Fibroblast of the aortic adventitia (primary cell): ENCODE measurements around the gene SDC3. TPM values are rescaled to one million over a fixed set of nuclear protein-coding genes. Genes with fewer than 3 reads are reported as not detected.

Experiments used
- DNase-seq: peaks from one replicate; pipeline ENCODE4 v3.0.0-alpha.2; 2010; ENCODE audit warnings: low read depth
- H3K4me3 ChIP-seq: 2 replicates; pipeline ENCODE4 v1.5.1; 2011; ENCODE audit warnings: low read depth, mild to moderate bottlenecking, control low read depth, low read length, moderate library complexity
- total RNA-seq: library from RNA; depleted of rRNA; stranded (reverse); fragments of >200 nt; gene quantifications from 2 replicates; pipeline ENCODE4 v1.2.3, GENCODE V29; 2012; ENCODE audit warnings: low replicate concordance
- TF ChIP-seq, protein P1 (sequence below): IDR thresholded peaks from 2 replicates; pipeline ENCODE4 v1.5.1; 2011; ENCODE audit warnings: mild to moderate bottlenecking, low read length, control low read depth, inconsistent platforms; ENCODE audit not compliant: insufficient read depth

SDC3 gene
- total RNA-seq, 1 donor = 47.5 TPM

DNA sequence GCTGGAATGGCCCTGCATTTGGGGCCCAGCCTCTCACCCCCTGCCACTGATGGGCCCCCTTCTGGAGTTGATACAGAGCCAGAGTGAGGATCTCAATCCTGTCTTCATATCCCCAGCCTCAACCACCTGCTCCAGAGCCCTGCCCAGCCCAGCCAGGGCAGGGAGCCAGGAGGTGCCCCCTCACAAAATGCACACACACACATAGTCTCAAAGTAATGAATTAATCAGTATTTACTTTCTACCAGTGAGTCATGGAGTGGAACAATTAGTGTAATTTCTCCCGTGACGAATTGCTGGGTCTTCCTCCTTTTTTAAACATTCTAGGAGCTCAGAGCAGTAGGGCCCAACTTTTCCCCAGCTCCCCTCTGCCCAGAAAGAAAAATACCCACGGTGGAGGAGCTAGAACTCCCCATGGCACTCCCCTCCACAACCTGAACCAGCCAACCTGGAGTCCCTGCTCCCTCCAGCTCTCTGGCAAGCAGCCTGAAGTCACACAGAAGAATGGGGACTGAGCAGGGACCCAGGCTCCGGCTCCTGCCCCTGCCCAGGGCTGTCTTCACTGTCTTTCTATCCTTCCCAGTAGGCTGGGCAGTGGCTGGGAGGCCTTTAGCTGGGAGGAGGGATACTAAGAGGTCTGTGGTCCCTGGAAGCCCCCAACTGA is 29.3 kb downstream of the SDC3 start:
- no peak overlapping the region for H3K4me3 ChIP-seq
- DNase-seq = no peak
- TF ChIP-seq, protein P1, sequence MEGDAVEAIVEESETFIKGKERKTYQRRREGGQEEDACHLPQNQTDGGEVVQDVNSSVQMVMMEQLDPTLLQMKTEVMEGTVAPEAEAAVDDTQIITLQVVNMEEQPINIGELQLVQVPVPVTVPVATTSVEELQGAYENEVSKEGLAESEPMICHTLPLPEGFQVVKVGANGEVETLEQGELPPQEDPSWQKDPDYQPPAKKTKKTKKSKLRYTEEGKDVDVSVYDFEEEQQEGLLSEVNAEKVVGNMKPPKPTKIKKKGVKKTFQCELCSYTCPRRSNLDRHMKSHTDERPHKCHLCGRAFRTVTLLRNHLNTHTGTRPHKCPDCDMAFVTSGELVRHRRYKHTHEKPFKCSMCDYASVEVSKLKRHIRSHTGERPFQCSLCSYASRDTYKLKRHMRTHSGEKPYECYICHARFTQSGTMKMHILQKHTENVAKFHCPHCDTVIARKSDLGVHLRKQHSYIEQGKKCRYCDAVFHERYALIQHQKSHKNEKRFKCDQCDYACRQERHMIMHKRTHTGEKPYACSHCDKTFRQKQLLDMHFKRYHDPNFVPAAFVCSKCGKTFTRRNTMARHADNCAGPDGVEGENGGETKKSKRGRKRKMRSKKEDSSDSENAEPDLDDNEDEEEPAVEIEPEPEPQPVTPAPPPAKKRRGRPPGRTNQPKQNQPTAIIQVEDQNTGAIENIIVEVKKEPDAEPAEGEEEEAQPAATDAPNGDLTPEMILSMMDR = no peak

DNA sequence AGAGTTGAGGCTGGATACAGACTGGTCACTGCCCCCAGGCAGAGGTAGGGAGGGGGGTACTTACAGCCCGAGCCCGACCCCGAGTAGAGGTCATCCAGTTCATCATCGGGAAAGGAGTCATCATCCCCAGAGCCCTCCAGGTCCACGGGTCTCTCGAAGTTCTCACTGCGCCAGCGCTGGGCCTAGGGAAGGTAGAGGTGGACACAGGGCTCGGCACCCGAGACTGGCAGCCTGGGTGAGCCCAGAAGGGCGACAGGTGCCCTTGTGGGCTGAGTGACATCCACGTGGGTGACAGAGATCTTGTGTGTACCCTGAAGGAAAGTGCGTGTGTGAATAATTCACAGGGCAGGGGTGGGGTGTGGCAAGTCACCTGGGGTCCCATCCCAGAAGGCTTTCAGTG is 30.0 kb downstream of the SDC3 start:
- no peak overlapping the region for H3K4me3 ChIP-seq
- no peak for DNase-seq
- TF ChIP-seq, protein P1 = no peak

DNA sequence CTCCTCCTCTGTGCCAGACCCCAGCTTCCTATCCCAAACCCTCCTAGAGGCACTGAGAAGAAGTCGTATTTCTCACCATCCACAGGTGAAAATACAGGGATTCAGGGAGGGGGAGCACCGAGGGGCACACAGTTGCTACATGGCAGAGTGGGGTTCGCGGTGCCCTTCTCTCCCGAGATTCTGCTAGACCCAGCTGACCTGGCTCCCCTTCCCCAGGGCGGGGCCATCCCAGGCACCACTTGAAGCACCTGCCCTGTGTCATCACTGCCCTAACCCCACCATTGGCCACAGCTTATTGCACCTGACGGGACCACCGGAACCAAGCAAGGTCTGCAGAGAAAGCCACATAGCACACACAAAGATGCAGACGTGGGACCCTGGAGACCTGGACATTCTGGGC is 30.5 kb downstream of the SDC3 start:
- H3K4me3 ChIP-seq = no peak overlapping the region
- DNase-seq = no peak
- TF ChIP-seq, protein P1 = no peak

DNA sequence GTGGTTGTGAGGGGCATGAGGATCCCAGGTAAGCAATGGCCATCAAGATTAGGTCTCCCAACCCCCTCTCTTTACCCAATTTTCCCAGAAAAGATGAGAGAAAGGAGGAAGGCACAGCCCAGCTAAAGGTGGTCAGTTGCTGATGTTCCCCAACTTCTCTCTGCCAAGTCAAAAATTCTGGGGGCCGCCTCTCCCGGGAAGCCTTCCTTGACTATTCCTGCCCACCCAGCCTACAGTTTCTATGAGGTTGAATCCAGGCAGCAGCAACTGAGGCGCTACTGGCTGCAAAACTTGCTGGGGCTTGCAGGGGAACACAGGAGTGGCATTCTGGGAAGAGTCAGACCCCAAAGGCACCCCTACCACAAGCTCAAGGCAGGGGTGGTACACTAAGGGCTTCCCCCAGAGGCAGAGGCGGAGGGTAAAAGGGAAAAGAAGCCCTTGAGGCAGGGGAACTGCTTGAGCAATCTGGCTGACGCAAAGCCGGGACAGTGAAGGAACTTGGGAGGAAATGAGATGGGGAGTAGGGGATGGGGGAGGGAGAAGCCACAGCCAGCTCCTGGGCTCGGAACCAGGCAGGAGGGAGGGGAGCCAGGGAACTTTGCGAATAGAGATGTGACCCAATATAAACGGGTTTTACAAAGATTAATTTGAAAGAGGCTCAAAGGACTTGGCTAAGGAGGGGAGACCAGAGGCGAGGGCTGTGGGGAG is 31.2 kb downstream of the SDC3 start:
- TF ChIP-seq, protein P1 = peak; percentile 6
- peak; percentile 95 for DNase-seq
- H3K4me3 ChIP-seq = no peak overlapping the region

DNA sequence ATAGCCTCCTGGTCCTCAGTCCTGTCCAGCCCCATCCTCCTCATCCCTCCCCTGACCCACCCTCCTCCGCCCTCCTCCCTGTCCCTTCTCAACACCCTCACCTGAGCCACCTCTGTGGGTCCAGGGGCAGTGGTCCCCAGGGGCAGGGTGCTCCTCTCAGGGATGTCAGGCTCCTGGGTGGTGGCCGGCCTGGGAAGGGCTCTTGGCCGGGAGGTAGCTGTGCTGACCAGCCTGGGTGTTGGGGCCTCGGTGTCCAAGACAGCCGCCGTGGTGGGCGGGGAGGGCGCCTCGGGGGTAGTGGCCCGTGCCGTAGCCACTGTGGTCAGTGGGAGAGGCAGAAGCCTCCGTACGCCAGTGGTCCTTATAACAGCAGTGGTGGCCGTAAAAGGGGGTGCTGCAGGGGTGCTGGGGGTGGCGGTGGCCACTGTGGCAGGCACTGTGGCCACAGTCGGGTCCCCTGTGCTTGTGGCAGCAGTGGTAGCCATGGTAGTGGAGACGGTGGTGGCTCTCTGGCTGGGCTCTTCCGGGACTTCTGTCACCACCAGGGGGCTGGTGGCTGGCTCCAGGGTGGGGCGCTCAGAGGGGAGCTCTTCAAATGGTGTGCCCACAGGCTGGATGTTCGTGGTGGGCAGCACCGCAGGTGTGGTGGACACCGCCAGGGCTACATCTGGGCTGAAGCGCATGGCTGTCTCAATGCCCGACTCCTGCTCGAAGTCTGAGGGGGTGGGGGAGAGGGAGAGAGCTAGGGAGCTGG is 31.9 kb downstream of the SDC3 start:
- TF ChIP-seq, protein P1 = peak; percentile 12
- DNase-seq = no peak
- no peak overlapping the region for H3K4me3 ChIP-seq

DNA sequence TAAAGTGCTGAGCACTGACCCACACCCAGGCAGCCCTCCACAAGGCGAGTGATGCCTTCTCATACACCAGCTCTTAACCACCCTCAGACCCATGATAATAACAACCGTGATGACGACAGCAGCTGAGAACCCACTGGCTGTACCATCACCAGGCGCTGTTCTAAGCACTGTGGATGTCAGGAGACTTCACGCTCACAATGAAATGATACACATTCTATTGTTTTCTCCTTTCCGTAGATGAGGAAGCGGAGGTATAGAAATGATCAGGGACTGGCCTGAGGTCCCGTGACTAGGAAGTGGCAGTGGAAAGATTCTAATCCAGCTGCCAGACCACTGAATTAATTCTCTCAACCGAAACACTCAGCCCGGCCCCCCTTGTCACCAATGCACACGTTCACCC is 32.6 kb downstream of the SDC3 start:
- DNase-seq = no peak
- TF ChIP-seq, protein P1 = no peak
- no peak overlapping the region for H3K4me3 ChIP-seq
